HG03139 (cell line): ENCODE results near the gene PLEKHG3.

Experiments
- ATAC-seq: cut with Tn5 transposase; IDR thresholded peaks from one replicate; pipeline ENCODE4 v1.9.1; 2021; ENCODE audit not compliant: unreplicated experiment

The PLEKHG3 gene

DNA sequence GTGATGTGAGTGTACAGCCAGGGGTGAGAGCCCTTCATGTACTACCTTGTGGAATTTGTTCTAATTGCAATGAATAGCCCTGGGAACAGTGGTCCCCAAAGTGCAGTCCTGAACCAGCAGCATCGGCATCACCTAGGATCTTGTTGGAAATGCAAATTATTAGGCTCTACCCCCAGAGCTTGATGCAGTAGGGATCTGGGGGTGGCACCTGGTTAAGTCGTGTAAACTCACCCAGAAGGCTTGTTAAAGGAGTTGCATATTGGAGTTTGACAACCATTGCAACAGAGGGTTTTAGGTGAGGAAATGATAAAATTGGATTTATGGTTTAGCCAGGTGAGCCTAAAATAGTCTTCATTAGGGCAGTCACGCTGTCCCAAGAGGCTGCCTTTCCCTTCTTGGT, 73.2 kb downstream of the PLEKHG3 start:
- ATAC-seq: no peak

DNA sequence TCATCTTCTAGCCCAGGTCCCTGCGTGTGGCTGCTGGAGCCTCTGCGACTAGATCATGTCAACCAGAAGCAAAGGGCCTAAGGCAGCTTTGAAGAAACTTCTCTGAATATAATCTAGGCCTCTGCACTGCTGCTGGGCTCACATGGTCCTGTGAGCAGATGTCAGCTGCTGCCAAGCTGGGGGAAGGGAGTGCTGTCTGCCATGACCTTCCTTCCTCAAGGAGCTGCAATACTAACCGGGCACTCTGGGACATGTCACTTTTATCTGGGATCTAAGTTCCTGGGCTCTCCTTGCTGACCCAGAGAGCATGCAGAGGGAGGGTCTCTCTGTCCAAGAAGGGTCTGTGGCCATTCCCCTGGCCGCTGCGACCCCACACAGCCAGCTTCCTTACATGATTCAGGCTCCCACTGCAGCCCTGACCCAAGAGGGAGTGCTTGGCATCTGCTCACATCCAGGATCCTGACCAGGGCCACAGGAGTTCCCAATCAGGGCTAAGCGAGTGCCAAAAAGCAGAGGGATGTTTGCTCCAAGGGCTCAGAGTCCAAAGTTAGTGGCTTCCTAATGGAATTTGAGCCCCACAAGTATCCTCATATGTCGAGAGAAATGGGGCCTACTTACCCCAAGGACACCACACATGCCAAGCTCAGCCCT, 74.0 kb downstream of the PLEKHG3 start:
- no peak for ATAC-seq

DNA sequence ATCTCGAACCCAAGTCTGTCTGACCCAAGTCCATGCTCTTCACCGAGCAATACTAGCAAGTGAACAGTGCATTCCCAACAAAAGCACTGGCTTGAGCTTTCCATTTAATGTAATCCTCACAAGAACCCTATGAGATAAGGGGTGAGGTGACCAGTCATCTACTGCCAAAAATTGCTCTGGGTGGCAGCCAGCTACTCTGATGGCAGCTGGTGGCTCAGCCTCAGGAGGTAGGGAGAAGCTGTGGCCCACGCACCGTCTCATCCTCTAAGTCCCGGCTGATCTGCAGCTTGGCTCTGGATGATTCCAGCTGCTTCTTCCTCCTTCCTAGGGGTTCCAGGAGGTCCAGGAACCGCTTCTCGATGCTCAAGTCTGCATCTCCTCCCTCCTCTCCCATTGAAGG, 75.2 kb downstream of the PLEKHG3 start:
- no peak for ATAC-seq

DNA sequence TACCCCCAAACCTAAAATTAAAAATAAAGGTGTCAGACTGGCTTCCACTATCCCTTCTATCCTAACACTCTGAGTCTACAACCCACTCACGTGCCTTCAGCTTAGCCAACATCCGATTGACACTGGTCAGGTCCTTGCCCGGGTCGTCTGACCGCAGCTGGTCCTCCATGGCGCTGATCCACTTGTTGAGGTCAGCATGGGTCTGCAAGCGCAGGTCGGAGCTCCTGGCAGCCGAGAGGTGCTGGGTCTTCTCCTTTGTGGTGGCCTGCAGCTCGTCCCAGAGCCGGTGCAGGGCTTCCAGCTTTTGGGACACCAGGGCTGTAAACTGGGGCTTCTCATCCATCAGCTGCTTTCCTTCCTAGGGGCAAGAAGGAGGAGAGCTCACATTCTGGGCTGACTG, 78.0 kb downstream of the PLEKHG3 start:
- no peak for ATAC-seq

DNA sequence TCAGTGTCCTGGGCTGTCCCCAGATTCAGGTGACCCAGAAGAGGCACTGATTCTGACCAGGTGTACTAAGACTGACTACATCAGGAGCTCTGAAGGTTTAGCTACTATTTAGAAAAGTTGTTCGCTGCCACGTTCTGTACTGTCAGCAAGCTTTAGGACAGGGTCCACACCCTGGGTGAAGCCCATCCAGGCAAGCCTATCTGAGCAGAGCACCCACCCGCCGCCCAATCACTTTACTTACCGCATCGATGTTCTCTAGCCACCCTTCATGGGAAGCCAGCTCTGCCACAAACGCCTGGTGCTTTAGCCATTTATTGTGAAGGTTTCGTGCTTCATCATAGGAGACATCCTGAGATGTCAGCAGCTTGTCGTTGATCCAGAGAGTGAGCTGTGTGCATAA, 79.8 kb downstream of the PLEKHG3 start:
- ATAC-seq: no peak

DNA sequence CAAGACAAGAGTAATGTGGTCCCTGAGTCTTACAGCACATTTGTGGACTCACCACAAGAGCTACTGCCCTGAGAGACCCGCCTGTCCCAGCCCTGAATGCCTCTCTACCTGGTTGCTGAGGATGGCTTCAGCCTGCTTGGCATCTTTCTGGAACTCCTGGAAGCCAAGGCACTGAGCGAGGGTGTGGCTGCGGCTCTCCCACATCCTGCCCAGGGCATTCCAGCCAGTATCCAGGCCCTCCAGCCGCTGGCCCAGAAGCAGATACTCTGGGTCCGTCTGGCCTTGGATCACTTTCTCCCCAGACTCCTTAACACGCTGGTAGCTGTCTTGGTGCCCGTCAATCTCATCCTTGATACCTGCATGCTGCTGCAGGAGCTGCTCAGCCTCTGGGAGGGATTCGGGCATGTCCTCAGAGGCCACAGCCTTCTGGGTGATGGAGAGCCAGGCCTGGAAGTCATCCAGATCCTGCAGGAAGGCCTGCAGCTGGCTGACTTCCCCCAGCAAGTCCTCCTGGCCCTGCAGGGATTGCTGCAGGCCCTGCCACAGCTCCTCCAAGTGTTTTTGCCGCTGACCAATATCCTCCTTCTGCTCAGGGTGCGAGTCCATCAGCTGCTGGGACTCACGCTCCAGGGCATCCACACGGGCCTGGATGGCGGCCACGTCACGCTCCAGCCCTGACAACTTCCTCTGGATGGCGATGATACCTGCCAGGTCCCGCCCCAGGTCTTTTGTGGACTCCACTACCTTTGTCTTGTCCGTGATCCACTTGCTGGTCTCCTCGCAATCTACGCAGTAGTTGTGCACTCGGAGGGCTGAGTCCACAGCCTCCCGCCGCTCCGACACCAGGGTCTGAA, 82.3 kb downstream of the PLEKHG3 start:
- ATAC-seq: no peak

DNA sequence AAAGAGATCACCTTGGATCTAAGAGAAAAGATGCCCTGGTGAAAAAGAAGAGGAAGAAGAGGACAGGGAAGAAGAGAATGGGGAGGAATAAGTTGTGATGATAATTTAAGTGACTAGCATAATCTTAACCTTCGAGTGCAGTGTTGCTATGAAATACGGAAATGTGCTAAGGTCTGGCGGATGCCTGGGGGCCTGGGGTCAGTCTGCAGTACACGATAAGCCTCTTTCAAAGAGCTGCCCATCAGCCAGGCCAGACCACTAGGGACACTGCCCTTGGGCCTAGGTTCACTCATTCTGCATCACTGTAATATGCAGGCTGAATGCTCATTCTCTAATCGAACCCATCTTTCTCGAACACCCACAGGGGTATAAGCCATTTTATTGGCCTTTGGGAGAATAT, 83.4 kb downstream of the PLEKHG3 start:
- no peak for ATAC-seq

DNA sequence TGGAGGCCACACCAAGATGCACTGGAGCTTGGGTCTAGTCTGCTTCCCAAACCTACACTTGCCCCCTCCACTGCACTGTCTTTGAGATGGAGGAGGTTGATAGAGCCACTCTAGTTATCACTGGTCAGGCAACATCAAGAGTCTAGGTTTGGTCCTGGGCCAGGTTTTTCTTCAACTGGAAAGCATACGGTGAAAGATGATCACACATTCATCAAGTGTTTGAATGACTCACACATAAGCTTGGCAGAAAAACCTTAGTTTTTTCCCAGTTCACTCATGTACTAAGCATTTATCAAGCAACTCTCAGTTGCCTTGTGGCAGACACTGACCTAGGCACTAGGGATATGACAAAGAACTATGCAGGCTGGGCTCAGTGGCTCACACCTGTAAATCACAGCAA, 84.5 kb downstream of the PLEKHG3 start:
- no peak for ATAC-seq

DNA sequence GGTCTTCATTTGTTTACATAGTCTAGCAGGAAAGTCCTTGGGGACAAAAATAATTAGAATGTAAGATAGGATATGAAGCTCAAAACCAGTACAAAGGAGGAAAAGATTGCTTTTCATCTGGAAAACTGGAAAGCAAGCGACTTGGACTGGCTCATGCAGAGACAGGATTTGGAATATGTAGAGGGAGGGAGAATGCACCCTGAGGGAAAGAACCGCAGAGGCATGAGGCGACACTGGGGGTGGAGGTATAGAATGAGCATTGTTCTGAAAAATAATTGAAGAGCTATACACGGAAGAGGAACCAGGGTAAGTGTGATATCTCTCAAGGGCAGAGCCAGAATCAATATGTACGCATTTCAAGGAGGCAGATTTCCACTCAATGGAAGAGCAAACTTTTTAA, 85.5 kb downstream of the PLEKHG3 start:
- ATAC-seq: no peak

DNA sequence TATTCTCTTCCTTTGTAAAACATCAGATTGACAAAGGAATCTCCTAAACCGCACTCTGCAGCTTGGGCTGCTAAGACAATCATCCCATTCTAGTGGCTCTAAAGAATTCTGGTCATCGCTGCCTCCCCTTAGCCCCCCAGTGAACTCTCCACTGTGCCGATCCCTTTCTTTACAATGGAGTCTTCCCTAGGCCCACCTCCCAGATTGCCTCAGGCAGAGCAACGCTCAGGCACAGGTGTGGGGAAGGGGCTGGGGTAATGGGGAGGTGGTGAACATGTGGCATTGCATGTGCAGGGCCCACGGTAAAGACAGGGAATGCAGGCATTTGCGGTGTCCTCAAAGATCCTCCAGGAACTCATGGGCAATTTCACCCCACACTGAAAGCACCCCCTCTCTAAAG, 86.3 kb downstream of the PLEKHG3 start:
- no peak for ATAC-seq

DNA sequence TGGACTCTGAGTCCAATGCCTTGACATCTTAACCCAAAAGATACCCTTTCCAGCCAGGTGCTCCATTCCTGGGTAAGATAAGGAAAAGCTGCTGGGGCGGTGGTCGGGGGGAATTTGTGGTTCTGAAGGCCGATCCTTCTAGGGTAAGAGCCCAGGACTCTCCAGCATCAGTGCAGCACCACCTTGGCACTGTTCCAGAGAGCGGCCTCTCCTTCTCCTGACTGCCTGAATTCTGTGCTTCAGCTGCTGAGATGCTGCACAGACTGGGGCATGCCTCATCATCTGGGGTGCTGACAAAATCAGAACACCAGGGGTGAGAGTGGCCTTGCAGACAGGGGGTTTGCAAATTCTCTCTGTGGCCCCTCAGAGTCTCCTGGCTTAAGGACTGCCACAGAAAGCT, 88.0 kb downstream of the PLEKHG3 start:
- no peak for ATAC-seq

DNA sequence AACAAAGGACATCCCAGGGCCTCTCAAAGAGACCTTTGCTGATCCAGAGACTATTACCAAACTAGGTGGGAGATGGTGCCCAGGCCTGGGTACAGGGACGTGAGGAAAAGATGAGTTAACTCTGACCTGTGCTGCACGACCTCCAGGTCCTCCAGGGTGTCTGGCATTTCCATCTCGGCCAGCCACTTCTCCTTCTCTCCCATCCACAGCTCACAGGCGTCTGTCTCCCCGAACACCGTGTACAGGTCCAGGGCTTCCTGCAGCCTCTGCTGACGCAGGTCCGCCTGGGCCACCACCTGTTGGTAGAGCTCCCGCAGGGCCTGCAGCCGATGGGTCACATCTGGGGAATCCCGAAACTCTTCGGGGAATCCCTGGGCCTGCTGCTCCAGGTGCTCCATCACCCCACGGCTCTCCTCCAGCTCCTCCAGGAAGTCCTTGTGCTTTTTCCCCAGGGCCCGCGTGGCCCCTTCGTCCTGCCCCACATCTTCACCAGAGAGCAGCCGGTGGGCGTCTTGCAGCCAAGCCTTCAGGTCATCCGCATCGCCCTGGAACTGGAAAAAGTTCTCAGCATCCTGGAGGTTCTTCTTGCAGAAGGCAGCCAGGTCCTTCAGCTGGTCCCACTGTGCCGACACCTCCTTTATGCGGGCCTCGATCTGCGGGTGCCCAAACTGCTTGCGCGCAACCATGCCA, 88.8 kb downstream of the PLEKHG3 start:
- no peak for ATAC-seq

DNA sequence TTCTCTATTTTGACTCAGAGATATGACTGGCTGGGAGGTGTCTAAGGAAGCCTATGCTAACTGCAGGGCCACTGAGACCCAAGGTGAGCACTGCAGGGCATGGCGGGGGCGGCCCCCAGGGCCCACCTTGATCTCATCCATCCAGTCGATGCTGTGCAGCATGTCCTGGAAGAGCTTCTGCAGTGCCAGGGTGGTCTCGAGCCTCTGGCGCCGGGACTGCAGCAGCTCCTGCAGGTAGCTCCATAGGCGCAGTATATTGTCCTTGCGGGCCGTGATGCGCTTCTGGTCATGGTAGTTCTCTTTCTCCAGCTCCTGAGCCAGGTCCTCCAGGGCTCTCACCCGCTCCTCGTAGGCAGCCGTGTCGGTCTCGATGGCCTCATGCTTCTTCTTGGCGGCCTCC, 91.0 kb downstream of the PLEKHG3 start:
- no peak for ATAC-seq

DNA sequence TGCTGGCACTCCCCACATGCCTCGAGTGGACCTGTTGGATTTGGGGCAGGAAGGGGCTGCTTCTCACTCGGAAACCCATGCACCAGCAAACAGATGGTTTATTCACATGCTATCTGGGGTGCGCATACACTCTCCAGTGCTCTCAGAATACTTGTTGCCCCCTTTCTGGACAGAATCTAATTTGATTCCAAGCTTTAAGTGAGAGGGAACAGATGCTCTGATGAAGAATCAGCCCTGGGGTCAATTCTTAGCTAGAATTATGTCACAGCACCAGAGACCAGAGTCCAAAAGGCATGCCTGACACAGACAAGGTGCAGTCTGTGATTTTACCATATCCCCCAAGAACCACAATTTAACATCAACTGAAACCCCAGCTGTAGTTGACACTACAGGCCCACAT, 91.7 kb downstream of the PLEKHG3 start:
- no peak for ATAC-seq

DNA sequence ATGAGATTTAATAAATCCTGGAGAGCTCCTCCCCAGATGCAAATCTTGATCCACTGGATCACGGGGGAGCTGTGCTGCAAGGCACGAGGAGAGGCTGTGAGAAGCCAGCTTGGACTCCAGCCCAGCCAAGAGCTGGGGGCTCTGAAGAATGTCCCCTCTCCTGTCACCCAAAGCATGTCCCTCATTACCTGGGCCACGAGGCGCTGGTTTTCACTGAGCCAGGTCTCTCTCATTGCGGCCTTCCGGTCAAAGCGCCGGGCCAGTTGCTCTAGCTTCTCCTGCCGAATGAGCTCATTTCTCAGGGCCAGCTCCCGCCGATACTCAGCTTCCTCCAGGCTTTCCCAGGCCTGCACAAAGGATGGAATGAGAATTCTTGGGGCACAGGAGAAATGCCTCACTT, 92.1 kb downstream of the PLEKHG3 start:
- no peak for ATAC-seq

DNA sequence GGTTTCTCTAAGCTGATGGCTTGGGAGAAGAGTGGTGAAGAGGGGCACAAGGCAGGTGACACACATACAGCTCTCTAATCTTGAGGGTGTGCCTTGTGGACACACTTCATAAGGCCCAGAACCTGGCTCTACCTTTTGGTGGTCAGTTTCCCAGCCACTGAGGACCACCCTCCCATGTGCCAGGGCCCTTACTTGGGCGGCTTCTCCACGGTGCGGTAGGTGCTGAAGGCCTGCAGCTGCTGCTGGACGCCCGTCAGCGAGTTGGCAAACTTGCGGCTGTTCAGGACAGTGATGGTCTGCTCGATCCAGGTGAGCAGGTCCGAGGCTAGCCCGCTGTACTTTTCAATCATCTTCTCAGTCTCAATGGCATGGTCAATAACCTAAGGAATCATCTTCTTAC, 95.3 kb downstream of the PLEKHG3 start:
- ATAC-seq: no peak
